Keratinocyte (primary cell): ENCODE measurements around the gene NOD1. TPM values are rescaled to one million over a fixed set of nuclear protein-coding genes. Genes with fewer than 3 reads are reported as not detected.

Source experiments
- DNase-seq: peaks from one replicate; pipeline ENCODE4 v3.0.0-alpha.2; 2011; ENCODE audit warnings: low read depth, missing footprints, low spot score
- FAIRE-seq: peaks from 2 replicates; lab custom pipeline; 2011; peaks lifted over from hg19 to GRCh38; lab: Jason Lieb, UNC
- H2AFZ ChIP-seq: 2 replicates; pipeline ENCODE4 v1.6.0; 2012; ENCODE audit warnings: low read length, control low read depth, inconsistent platforms; ENCODE audit not compliant: control insufficient read depth
- H3K27ac ChIP-seq: 2 replicates; pipeline ENCODE4 v1.5.1; 2011; ENCODE audit warnings: low read length; ENCODE audit not compliant: control insufficient read depth, insufficient read depth
- H3K27me3 ChIP-seq: 3 replicates; pipeline ENCODE4 v1.6.0; 2011; ENCODE audit warnings: low read length; ENCODE audit not compliant: control insufficient read depth, insufficient read depth; ENCODE audit errors: extremely low read depth
- H3K36me3 ChIP-seq, 2 experiments: 2 replicates in 1 of 2; 3 replicates in 1 of 2; pipeline ENCODE4 v1.5.1; 2011; ENCODE audit warnings: low read length in 2 of 2, mild to moderate bottlenecking in 1 of 2; ENCODE audit not compliant: control insufficient read depth in 2 of 2, insufficient read depth in 2 of 2; ENCODE audit errors: extremely low read depth in 1 of 2
- H3K4me1 ChIP-seq: 3 replicates; pipeline ENCODE4 v1.5.1; 2011; ENCODE audit warnings: low read length; ENCODE audit not compliant: control insufficient read depth, insufficient read depth; ENCODE audit errors: extremely low read depth
- H3K4me2 ChIP-seq: 3 replicates; pipeline ENCODE4 v1.6.0; 2011; ENCODE audit warnings: low read depth, low read length; ENCODE audit not compliant: control insufficient read depth, insufficient read depth; ENCODE audit errors: extremely low read depth
- H3K4me3 ChIP-seq, 3 experiments: fragments of 200-600 bp in 1 of 3; sonication (generic) in 1 of 3; 2 replicates in 2 of 3; 3 replicates in 1 of 3; pipeline ENCODE4 v1.5.1; 2011 to 2016; ENCODE audit warnings: low read length in 3 of 3, mild to moderate bottlenecking in 3 of 3, control low read depth in 2 of 3, inconsistent platforms in 1 of 3, low read depth in 1 of 3, mixed read lengths in 1 of 3, mixed run types in 1 of 3, moderate library complexity in 1 of 3; ENCODE audit not compliant: control insufficient read depth in 2 of 3, insufficient read depth in 2 of 3; ENCODE audit errors: extremely low read depth in 1 of 3
- H3K79me2 ChIP-seq: 2 replicates; pipeline ENCODE4 v1.6.0; 2012; ENCODE audit warnings: low read length; ENCODE audit not compliant: control insufficient read depth, insufficient read depth
- H3K9ac ChIP-seq: 3 replicates; pipeline ENCODE4 v1.6.0; 2011; ENCODE audit warnings: low read length; ENCODE audit not compliant: control insufficient read depth, insufficient read depth; ENCODE audit errors: extremely low read depth
- H3K9me1 ChIP-seq: 3 replicates; pipeline ENCODE4 v1.6.0; 2011; ENCODE audit warnings: low read length; ENCODE audit not compliant: control insufficient read depth, insufficient read depth; ENCODE audit errors: extremely low read depth
- H3K9me3 ChIP-seq: 2 replicates; pipeline ENCODE4 v1.5.1; 2012; ENCODE audit warnings: low read depth, low read length; ENCODE audit not compliant: control insufficient read depth
- H4K20me1 ChIP-seq: 3 replicates; pipeline ENCODE4 v1.6.0; 2011; ENCODE audit warnings: low read length; ENCODE audit not compliant: control insufficient read depth, insufficient read depth; ENCODE audit errors: extremely low read depth
- CTCF ChIP-seq, 3 experiments: IDR thresholded peaks in 1 of 3; conservative IDR thresholded peaks in 1 of 3; optimal IDR thresholded peaks in 1 of 3; 2 replicates in 2 of 3; 3 replicates in 1 of 3; pipeline versions ENCODE3 to v1.5.1; 2011; ENCODE audit warnings: low read length in 3 of 3, mild to moderate bottlenecking in 3 of 3, moderate library complexity in 2 of 3, control low read depth in 1 of 3, inconsistent platforms in 1 of 3; ENCODE audit not compliant: insufficient read depth in 2 of 3; ENCODE audit errors: extremely low read depth in 1 of 3
- EZH2 ChIP-seq: IDR thresholded peaks from one replicate; pipeline ENCODE4 v1.6.1; 2012; ENCODE audit warnings: inconsistent platforms, mild to moderate bottlenecking, low read length, moderate library complexity
- dilution Hi-C: fragments of 300-500 bp; cut with MboI; formaldehyde crosslinking; loops from one replicate; pipeline ENCODE4 v1.7.0; 2020; ENCODE audit warnings: low sequenced_read_pairs; ENCODE audit not compliant: extremely low pct_ligation_motif_present
- polyA plus RNA-seq, 5 experiments: library from polyadenylated mRNA; depleted of rRNA in 3 of 5; stranded (reverse) in 3 of 5; stranded (forward) in 1 of 5; unstranded in 1 of 5; fragments of >200 nt; gene quantifications; 1 replicate in 1 of 5; 2 replicates in 3 of 5; 3 replicates in 1 of 5; pipeline versions ENCODE4 v1.2.1 to v1.2.3, GENCODE V29; 2011 to 2012; ENCODE audit warnings: missing spikeins in 2 of 5, low read depth in 1 of 5, low replicate concordance in 1 of 5

Gene NOD1
- polyA plus RNA-seq, 1 donor (not counting 4 experiments of a cell fraction or from before 2014, with no cell fraction given): 4.3 TPM

GRCh38 chr7:30446266-30446665, 32.3 kb downstream of the NOD1 start:
- TF ChIP-seq EZH2: no peak
- TF ChIP-seq CTCF (optimal IDR thresholded peaks at IDR 0.05 in 1 of 3, IDR thresholded peaks at IDR 0.05 in 1 of 3, conservative IDR thresholded peaks at IDR 0.05 in 1 of 3; ENCODE audit: extremely low read depth in 1 of 3, insufficient read depth in 2 of 3, low read length in 3 of 3): no peak
- no peak overlapping the region for H2AFZ ChIP-seq
- H4K20me1 ChIP-seq: no peaks in the 10 kb centered on the region
- dilution Hi-C loops: no loop called here
- no peaks in the 10 kb centered on the region for H3K4me1 ChIP-seq
- FAIRE-seq (no peak), DNase-seq (no peak)
- H3K9me3 ChIP-seq: no peaks in the 10 kb centered on the region
- H3K27ac ChIP-seq: no peak overlapping the region
- no peak overlapping the region for H3K9ac ChIP-seq
- peaks cover 9 to 10% of the 10 kb centered on the region in 2 experiments for H3K36me3 ChIP-seq
- no peaks in the 10 kb centered on the region for H3K79me2 ChIP-seq
- no peaks in the 10 kb centered on the region for H3K27me3 ChIP-seq
- H3K4me2 ChIP-seq: no peak overlapping the region
- H3K4me3 ChIP-seq: no peak overlapping the region
- no peaks in the 10 kb centered on the region for H3K9me1 ChIP-seq

GRCh38 chr7:30445770-30446169, 32.8 kb downstream of the NOD1 start:
- H3K9me3 ChIP-seq: no peaks in the 10 kb centered on the region
- FAIRE-seq: no peak
- H3K4me3 ChIP-seq: no peak overlapping the region
- no peaks in the 10 kb centered on the region for H4K20me1 ChIP-seq
- H3K4me1 ChIP-seq: no peaks in the 10 kb centered on the region
- H3K27ac ChIP-seq: no peak overlapping the region
- H3K79me2 ChIP-seq: no peaks in the 10 kb centered on the region
- H3K9me1 ChIP-seq: no peaks in the 10 kb centered on the region
- no peaks in the 10 kb centered on the region for H3K27me3 ChIP-seq
- H3K36me3 ChIP-seq: peaks cover 7% of the 10 kb centered on the region in 2 experiments
- TF ChIP-seq CTCF (optimal IDR thresholded peaks at IDR 0.05 in 1 of 3, IDR thresholded peaks at IDR 0.05 in 1 of 3, conservative IDR thresholded peaks at IDR 0.05 in 1 of 3; ENCODE audit: extremely low read depth in 1 of 3, insufficient read depth in 2 of 3, low read length in 3 of 3): no peak
- no peak for TF ChIP-seq EZH2
- dilution Hi-C loops: no loop called here
- no peak overlapping the region for H2AFZ ChIP-seq
- no peak overlapping the region for H3K4me2 ChIP-seq
- H3K9ac ChIP-seq: no peak overlapping the region
- no peak for DNase-seq
